UCSD-AML1 (cell line): ENCODE results near the gene DKKL1.
A peak's percentile ranks its signal among the peaks of the same experiment; 100 is the strongest.

Experiments
- DNase-seq: peaks from one replicate; lab custom pipeline; 2025; ENCODE audit not compliant: unreplicated experiment; lab: John Stamatoyannopoulos, UW

The DKKL1 gene

DNA sequence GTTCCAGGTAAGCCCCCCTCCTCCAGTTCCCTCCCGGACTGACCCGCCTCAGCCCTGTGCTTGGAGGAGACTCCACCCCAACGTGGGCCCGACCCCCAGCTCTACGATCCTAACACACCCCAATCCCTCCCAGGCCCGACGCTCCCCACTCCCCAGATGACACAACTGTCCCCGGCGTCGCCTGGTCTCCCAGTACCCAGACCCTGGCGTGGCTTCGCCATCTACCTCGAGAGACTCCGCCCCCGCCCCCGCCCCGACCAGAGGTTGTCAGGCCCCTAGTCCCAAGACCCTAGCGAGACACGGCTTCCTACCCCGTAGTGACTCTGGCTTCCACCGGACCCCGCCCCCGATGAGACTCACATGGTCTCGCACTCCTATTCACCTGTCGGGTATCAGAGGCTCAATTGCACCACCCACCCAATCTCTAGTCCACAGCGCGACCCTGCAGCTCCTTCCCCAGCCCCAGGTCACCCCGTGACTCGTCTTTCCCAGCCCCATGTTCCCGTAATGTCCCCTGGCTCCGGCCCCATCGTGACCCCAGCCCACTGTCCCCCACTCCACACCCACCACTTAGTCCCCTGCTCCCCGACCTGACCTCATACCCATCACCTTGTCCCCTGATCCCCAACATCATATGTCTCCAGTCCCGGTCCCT is 25.5 kb upstream of the DKKL1 start:
- no peak for DNase-seq

DNA sequence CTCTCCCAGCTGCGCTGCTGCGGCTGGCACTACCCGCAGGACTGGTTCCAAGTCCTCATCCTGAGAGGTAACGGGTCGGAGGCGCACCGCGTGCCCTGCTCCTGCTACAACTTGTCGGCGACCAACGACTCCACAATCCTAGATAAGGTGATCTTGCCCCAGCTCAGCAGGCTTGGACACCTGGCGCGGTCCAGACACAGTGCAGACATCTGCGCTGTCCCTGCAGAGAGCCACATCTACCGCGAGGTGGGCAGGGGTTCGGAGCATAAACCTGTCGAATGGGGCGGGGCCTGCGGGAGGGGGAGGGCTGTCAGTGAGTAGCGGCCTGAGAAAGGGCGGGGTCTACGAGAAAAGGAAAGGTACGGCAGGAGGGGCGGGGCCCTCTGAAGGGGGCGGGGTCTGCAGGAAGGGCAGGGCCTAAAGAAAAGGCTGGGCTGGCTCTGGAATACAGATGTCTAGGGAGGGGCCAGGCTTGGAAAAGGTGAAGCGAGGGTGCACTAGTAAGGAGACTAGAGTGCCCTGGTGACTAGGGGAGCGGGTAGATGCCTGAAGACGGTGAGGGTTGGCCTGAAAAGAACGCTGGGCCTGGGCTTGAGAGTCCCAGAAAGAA is 24.9 kb upstream of the DKKL1 start:
- no peak for DNase-seq

DNA sequence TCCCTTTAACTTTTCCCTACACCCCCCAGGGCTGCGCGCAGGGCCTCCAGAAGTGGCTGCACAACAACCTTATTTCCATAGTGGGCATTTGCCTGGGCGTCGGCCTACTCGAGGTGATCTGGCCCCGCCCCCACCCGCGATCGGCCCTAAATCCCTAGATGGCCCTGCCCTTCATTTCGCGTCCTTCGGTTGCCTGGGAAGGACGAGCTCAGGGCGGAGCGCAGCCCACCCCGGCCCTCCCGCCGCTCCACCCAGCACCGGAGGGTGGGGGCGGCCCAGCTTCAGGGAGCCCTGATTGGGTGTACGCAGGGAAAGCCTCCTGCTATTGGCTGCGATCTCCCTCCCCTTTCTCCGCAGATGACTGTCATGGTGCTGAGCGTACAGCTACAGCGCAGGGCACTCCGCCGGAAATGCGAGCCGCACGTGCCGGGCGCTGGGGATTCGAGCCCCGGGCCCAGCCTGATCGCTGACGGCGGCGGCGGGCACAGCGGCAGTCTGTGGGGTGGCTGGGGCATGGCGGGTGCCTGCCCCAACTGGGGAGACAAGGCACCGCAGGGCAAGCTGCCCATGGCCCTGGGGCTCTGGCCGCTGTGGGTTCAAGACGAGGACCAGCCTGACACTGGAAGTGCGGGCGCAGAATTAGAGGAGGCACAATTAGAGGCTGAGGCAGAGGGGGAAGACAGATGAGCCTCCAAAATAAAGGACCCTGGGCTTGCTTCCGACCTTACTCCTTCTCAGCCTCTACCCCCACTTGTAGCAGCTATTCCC is 24.2 kb upstream of the DKKL1 start:
- DNase-seq, result no peak

DNA sequence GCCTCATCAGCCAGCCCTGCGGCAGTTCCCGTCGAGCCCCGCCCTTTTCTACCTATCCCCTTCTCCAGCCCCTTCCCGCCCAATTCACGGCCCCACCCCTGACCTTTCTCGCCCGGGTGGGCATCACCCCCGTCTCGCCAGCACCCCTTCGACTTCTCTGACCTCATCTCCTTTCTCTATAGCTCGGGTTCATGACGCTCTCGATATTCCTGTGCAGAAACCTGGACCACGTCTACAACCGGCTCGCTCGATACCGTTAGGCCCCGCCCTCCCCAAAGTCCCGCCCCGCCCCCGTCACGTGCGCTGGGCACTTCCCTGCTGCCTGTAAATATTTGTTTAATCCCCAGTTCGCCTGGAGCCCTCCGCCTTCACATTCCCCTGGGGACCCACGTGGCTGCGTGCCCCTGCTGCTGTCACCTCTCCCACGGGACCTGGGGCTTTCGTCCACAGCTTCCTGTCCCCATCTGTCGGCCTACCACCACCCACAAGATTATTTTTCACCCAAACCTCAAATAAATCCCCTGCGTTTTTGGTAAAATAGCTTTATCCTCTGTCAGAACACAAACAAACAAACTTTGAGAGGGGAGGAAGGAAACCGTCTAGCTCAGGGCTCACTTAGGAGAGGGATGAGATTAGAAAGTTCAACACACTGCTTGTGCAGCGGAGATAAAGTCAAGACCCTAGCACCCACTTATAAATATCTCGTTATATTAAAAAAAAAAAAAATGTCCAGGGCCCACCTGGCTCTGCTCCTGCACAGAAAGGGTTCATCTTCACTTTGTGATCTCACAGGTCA is 23.4 kb upstream of the DKKL1 start:
- DNase-seq, result no peak

DNA sequence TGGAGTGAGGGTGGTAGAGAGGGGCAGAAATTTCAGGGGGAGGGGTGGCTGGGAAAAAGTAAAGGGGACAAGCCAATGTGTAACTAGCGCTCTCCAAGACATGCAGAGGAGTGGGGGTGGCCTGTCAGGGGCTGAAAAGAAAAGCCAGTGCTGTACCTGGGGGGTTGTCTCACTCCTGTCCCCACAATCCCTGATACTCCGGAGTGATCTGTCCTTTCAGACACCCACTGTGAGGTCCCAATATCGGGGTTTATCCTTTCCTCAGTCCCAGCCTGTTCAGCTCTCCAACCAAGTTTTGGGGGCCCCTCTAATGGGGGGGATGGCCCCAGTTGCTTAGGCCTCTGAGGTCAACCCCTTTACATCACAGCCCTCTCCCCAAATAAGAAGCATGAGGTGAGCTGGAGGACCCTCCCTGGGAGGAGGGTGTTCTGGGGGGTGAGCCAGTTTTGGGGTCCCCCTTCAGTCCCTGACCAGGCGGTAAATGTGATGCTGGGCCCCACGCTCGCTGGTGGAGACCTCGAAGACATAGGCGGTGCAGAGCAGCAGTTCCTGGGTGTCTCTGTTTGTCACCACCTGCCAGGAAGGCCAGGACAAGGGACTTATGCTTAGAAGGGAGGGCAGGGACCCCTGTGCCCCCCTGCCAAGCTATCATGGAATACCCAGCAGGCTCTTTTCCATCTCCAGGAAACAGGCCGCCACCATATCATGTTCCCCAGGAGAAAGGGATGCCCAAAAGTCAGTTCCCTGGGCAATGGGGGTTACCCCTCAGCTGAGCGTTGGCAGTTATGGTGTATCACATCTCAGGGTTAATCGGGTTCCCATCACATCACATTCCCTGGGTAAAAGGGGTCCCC is 22.6 kb upstream of the DKKL1 start:
- DNase-seq, result no peak

DNA sequence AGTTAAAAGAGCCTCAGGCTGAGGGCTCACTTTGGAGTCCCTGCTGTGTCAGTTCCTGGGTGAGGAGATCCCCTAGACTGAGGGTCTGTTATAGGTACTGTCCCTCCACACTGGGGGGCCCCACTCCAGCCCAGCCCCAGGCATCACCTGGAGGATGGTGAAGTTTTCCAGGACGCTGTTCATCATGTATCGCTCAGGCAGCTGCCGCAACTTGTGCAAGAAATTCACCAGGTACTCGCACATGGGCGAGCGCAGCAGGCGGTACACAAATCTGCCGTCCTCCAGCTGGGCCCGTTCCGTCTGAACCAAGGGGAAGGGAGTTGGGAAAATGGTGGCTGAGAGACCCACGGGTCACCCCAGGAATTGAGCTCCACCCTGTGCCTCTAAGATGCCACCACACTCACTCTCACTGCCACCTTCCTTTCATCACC is 21.4 kb upstream of the DKKL1 start:
- no peak for DNase-seq

DNA sequence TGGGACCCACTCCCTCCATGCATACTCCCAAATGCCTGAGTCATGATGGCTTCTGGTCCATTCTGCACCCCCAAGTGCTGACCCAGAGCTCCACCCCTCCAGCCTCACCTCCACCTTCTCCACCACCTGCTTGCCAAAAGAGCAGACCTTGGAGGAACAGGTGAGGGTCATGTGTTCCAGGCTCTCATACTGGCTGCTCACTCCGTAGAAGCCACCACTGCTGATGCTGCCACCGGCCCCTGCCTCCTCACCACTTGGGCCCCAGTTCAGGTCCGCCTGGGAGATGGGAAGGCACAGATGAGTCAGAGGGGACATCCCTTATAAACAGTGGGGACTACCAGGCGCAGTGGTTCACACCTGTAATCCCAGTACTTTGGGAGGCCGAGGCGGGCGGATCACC is 20.6 kb upstream of the DKKL1 start:
- no peak for DNase-seq

DNA sequence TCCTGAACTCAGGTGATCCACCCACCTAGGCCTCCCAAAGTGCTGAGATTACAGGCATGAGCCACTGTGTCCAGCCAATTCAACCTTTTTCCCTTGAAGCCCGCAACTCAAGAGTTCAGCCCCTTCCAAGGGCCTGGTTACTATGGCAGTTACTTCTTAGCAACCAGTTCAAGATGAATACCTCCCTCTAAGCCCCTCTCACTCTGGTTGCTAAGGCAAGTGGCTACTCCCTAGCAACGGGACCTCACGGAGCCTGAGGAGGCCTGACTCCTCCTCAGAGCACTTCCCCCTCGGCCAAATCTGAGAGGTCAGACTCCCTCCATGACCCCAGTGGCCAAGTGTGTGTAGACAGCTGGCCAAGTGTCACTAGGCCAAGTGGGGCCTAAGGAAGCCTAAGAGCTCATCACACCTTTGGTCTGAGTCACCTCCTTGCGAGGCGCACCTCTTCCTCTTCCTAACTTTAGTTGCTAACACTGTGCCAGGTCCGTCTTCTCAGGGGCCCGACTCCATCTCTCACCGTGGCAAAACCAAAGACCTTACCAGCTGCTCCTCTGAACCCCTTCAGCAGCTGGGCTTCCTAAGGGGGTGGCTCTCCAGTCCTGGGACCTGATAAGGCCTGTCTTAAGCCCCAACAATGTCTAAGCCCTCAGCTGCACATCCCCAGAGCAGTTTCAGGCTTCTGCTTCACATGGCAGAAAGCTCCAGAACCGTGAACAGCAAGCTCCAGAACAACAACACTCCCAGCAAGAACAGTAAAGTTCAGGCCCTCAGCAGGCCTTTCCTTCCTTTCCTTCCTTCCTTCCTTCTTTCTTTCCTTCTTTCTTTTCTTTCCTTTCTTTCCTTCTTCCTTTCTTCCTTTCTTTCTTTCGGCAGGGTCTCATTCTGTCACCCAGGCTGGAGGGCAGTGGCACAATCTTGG is 18.9 kb upstream of the DKKL1 start:
- no peak for DNase-seq

DNA sequence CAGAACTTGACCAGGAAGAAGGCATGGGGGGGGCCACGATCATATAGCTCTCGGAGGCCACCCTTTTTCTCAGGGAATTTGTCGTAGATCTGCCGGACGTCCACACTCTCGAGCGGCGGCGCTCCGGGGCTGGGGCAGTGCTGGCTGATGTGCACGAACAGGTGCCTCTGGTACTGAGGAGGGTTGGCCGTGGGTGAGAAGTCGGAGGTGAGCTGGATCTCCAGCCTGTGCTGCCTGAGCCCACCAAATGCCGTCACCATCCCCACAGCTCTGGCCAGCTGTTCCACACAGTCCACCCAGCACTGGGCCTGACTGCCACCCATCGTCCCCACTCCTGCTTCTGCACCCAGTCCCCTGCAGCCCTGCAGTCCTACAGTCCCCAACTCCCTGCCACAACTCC is 16.5 kb upstream of the DKKL1 start:
- no peak for DNase-seq

DNA sequence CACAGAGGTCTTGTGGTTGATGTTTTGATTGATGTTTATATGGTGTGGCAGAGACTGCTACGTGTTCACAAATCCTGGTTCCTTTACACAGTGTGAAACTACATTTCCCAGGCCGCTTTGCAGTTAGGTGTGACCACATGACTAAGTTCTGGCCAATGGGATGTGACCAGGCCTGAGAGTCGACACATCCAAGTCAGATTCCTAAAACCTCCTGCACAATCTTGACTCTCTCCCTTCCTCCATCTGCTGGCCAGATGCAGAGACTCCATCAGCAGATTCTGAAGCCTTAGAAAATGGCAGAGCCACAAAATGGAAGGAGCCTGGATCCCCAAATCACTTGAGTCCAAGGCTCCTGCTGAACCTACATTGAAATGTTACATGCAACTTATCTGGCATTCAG is 15.8 kb upstream of the DKKL1 start:
- peak; percentile 36 for DNase-seq

DNA sequence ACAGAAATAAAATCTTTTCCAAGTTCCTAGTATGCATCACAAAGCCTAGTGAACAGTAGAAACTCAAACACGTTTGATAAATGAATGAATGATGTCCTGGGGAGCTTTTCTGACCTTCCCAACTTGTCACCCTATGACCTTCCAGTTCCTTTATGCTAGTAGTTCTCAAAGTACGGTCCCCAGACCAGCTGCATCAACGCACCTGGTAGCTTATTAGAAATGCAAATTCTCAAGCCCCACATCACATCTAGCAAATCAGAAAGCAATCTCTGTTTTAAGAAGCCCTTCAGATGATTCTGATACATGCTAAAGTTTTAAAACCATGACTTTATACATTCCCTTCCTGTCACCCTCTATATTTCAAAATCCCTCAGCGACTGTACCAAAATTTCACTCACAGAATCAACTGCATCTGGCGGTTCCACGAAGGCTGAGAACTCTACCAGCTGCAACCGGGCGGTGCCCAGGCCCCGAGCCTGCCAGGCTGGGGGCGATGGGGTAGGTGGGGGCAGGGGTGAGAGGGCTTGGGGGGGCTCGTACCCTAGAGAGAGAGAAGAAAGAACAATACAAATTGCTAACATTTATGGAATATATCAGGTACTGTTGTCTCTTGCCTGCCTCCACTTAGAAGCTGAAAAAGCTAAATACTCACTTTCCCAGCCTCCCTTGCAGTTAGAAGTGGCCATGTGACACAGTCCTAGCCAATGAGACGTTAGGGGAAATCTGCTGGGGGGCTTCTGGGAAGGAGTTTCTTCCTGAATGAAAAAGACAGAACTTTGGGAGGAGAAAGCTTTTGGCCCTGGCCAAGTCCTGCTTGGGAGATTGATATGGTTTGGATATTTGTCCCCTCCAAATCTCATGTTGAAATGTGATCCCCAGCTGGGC is 15.1 kb upstream of the DKKL1 start:
- no peak for DNase-seq

DNA sequence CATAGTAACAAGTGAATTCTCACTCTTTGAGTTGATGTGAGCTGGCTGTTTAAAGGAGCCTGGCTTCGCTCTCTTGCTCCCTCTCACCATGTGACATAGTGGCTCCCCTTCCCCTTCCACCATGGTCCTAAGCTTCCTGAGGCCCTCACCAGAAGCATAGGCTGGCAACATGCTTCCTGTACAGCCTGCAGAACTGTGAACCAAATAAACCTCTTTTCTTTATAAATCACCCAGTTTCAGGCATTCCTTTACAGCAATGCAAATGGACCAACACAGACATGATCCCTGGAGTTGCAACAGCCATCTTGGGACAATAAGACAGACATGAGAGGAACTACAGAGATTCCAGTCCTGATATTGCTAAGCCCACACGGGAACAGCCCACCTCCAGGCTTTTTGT is 14.1 kb upstream of the DKKL1 start:
- no peak for DNase-seq

DNA sequence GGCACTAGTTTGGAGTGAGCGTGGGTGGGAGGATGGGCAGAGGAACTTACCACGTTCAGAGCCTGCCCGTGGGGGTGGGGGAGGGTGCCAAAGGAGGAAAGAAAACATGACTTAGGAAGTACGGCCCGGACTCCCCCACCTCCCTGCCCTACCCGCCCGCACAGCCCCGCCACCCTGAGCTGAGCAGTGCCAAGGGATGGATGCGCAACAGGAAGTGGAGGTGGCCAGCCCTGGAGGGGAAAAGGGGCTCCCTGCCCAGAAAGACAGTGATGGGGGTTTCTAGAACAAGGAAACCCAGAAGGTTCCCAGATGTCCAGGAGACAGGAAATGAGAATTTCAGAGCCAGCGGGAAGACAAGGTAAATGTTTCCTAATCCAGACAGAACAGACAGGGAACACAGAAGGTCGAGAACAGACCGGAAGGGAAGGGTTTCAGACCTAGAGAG is 7.7 kb upstream of the DKKL1 start:
- DNase-seq, result peak; percentile 77

DNA sequence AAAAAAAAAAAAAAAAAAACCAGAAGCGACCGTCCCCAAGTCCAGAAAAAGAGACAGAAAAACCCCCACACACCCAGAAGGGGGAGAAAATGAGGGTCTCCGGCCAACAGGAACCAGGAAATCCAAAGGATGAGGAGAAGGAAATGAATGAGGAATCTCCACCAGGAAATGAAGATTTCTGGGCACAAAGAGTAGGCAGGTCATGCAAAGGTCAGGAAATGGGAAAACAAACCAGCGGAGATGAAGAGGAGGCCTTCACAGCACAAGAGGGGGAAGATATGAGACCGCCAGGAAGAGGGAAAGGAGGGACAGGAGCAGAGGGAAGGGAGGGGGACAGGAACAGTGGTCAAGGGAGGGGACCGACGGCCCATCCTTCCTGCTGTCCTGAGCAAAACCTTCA is 7.3 kb upstream of the DKKL1 start:
- no peak for DNase-seq

DNA sequence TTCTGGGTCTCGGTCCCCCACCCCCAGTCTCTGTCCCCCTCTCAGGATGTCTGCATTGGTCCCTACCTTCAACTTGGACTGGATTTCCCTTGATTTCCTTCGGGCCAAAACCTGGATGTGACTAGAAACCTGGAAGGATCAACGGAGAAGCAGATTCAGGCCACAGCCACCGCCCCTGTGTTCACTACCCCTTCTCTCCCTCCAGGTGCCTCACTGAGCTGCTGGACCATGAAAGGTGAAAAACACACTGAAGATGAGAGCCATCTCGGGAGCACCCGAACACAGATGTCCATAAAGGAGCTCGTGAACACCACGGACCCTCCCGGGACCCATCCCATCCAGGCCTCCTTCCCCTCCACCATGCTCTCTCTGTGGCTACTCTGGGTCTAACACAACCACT is 6.5 kb upstream of the DKKL1 start:
- DNase-seq, result no peak

DNA sequence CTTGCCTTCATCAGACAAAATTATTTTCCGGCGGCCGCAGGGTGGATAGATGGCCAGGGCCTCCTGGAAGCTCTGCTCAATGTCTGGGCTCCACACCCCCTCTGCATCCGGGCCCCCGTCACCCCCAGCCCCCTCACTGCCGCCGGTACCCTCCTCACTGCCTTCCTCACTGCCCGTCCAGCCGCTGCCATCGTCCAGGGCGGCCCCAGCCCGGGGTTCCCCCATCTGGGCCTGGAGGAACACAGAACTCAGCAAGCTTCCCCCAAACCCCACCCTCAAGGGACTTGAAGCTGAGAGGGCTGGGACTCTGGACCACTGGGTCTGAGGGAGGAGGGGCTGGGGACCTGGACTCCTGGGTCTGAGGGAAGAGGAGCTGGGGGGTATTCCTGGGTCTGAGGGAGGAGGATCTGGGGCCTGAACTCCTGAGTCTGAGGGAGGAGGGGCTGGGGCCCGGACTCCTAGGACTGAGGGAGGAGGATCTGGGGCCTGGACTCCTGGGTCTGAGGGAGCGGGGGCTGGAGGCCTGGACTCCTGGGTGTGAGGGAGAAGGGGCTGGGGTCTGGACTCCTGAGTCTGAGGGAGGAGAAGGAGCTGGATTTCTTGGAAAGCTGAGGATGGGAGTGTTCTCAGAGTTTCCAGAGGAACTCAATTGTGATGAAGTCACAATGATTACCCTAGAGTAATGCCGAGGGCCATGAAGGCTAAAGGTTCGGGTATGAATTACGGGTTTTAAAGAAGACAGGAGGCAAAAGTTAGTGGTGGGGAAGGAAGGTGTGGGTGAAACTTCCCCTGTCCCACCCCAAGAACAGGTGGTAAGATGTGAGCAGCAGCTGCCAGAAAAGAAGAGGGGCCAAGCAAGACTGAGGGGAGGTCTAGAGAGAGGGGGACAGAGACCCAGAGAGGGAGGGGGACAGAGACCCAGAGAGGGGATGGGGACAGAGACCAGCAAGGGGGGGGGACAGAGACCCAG is 3.5 kb upstream of the DKKL1 start:
- DNase-seq, result no peak

DNA sequence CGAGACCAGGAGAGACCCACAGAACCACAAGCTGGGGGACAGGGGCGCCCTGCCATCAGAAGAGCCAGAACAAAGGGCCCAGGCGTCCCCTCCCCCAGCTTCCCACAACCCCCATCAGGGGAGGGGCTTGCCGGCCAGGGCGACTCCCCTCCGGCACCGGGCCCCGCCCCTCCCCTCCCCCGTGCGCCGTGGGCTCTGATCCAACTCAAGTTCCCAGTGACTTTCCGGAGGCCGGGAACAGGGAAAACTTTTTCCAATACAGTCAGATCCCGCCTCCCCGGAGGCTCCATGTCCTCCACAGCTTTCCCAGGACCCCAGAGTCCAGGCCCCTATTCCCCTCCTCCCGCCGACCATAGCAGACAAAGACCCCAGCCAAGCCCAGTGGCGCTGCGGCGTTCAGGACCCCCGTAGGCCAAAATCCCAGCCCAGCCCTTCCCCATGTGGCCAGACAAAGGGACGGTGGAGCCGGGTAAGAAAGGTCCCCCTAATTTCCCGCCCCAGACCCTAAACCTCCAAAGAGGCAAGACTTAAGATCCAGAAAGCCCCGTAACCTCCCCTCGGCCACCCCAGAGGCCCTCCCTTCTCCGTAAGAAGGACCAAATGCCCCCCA is 2.1 kb upstream of the DKKL1 start:
- DNase-seq, result no peak
